ENCODE measurements around the gene P3H2. TPM values are rescaled to one million over a fixed set of nuclear protein-coding genes. Genes with fewer than 3 reads are reported as not detected.

The P3H2 gene
- total and polyA plus RNA-seq, 9 of the 15 experiments (the other 6 are each of a cell fraction or from before 2014, with no cell fraction given), result 0.04 to 0.26 (median 0.22) TPM; not detected in 6

GRCh38 chr3:189962466-189962865, 158.2 kb downstream of the P3H2 start:
- H3K9ac ChIP-seq (ENCODE audit: insufficient read depth in 1 of 2, low read depth in 2 of 2, low read length in 2 of 2), result no peak overlapping the region
- no TSS peak for BruUV-seq (replicated peaks)
- no peaks in the 10 kb centered on the region for H3K9me3 ChIP-seq (replicated peaks; ENCODE audit: control insufficient read depth, insufficient read depth, low read depth, low read length)
- H3K79me2 ChIP-seq (ENCODE audit: control insufficient read depth, insufficient read depth, low read length), result no peaks in the 10 kb centered on the region
- no peak for DNase-seq (ENCODE audit: extremely low read depth in 1 of 4, low spot score in 3 of 4)
- no peaks in the 10 kb centered on the region for H3K9me1 ChIP-seq (ENCODE audit: control insufficient read depth, insufficient read depth, low read length)
- no peaks in the 10 kb centered on the region for H3K27me3 ChIP-seq (ENCODE audit: control insufficient read depth in 2 of 2, insufficient read depth in 2 of 2, low read length in 2 of 2)
- H2AFZ ChIP-seq (ENCODE audit: low read depth, low read length), result no peak overlapping the region
- 1% methylated on average over 4 of the region's 4 CpGs for WGBS (ENCODE audit: insufficient coverage, low coverage, missing lambda C conversion rate)
- no peak overlapping the region for H3K4me2 ChIP-seq (ENCODE audit: insufficient read depth, low read length)
- in situ Hi-C loops (cut with MboI) (no loop called here), intact Hi-C loops (cut with micrococcal nuclease) (loop anchor here (10.0 kb wide), 1 partner anchor 1092 kb away; no protein-coding TSS in a partner anchor)
- no peak overlapping the region for H3K4me3 ChIP-seq
- FAIRE-seq, result no peak
- no peak overlapping the region for H3K27ac ChIP-seq (ENCODE audit: extremely low read depth, low read depth, low read length)
- ChIA-PET POLR2A (no interaction called here), CTCF (ENCODE audit: low intra/inter-chr PET ratio) (interaction anchor here (0.8 kb wide), 1 partner anchor 240 kb away, joined by 4 read pairs; no protein-coding TSS in a partner anchor)
- no peaks in the 10 kb centered on the region for H3K36me3 ChIP-seq (ENCODE audit: control insufficient read depth, insufficient read depth, low read length)
- no peaks in the 10 kb centered on the region for H4K20me1 ChIP-seq (replicated peaks; ENCODE audit: control insufficient read depth, insufficient read depth, low read length)
- no peak for ATAC-seq
- H3K4me1 ChIP-seq (replicated peaks in 1 of 2; ENCODE audit: control insufficient read depth in 2 of 2, insufficient read depth in 2 of 2, low read length in 2 of 2), result no peaks in the 10 kb centered on the region
- no peak for TF ChIP-seq ZNF79 (CRISPR knock-in tag; IDR thresholded peaks at IDR 0.05; ENCODE audit: low read depth)
- no peak for TF ChIP-seq KLF13 (tag; IDR thresholded peaks at IDR 0.05; ENCODE audit: borderline replicate concordance, low read depth)
- no peak for TF ChIP-seq HNRNPL (IDR thresholded peaks at IDR 0.05; ENCODE audit: low read depth, low read length)
- no peak for TF ChIP-seq E2F4 (CRISPR knock-in tag; IDR thresholded peaks at IDR 0.05; ENCODE audit: low read depth)
- TF ChIP-seq TAF7 (tag; IDR thresholded peaks at IDR 0.05), result no peak
- no peak for TF ChIP-seq RBM22 (IDR thresholded peaks at IDR 0.05; ENCODE audit: low read depth, low read length, poor library complexity, severe bottlenecking)
- TF ChIP-seq TFE3 (CRISPR knock-in tag; IDR thresholded peaks at IDR 0.05), result no peak
- TF ChIP-seq RBM39 (optimal IDR thresholded peaks at IDR 0.05; ENCODE audit: low read depth, low read length), result no peak
- no peak for TF ChIP-seq FOXP4 (CRISPR knock-in tag; IDR thresholded peaks at IDR 0.05; ENCODE audit: borderline replicate concordance)
- TF ChIP-seq, protein P1, sequence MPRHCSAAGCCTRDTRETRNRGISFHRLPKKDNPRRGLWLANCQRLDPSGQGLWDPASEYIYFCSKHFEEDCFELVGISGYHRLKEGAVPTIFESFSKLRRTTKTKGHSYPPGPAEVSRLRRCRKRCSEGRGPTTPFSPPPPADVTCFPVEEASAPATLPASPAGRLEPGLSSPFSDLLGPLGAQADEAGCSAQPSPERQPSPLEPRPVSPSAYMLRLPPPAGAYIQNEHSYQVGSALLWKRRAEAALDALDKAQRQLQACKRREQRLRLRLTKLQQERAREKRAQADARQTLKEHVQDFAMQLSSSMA (CRISPR knock-in tag; IDR thresholded peaks at IDR 0.05), result no peak
- TF ChIP-seq, protein P2, sequence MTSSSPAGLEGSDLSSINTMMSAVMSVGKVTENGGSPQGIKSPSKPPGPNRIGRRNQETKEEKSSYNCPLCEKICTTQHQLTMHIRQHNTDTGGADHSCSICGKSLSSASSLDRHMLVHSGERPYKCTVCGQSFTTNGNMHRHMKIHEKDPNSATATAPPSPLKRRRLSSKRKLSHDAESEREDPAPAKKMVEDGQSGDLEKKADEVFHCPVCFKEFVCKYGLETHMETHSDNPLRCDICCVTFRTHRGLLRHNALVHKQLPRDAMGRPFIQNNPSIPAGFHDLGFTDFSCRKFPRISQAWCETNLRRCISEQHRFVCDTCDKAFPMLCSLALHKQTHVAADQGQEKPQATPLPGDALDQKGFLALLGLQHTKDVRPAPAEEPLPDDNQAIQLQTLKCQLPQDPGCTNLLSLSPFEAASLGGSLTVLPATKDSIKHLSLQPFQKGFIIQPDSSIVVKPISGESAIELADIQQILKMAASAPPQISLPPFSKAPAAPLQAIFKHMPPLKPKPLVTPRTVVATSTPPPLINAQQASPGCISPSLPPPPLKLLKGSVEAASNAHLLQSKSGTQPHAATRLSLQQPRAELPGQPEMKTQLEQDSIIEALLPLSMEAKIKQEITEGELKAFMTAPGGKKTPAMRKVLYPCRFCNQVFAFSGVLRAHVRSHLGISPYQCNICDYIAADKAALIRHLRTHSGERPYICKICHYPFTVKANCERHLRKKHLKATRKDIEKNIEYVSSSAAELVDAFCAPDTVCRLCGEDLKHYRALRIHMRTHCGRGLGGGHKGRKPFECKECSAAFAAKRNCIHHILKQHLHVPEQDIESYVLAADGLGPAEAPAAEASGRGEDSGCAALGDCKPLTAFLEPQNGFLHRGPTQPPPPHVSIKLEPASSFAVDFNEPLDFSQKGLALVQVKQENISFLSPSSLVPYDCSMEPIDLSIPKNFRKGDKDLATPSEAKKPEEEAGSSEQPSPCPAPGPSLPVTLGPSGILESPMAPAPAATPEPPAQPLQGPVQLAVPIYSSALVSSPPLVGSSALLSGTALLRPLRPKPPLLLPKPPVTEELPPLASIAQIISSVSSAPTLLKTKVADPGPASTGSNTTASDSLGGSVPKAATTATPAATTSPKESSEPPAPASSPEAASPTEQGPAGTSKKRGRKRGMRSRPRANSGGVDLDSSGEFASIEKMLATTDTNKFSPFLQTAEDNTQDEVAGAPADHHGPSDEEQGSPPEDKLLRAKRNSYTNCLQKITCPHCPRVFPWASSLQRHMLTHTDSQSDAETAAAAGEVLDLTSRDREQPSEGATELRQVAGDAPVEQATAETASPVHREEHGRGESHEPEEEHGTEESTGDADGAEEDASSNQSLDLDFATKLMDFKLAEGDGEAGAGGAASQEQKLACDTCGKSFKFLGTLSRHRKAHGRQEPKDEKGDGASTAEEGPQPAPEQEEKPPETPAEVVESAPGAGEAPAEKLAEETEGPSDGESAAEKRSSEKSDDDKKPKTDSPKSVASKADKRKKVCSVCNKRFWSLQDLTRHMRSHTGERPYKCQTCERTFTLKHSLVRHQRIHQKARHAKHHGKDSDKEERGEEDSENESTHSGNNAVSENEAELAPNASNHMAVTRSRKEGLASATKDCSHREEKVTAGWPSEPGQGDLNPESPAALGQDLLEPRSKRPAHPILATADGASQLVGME (CRISPR knock-in tag; IDR thresholded peaks at IDR 0.05), result no peak
